Mesendoderm (in vitro differentiated cells): ENCODE results near the gene PHF12.

Experiments used
- DNase-seq: peaks from one replicate; pipeline ENCODE4 v3.0.0; 2013
- H2AK5ac ChIP-seq: 2 replicates; pipeline ENCODE4 v1.6.1; 2013; ENCODE audit warnings: low read length, inconsistent platforms
- H2BK120ac ChIP-seq: 2 replicates; pipeline ENCODE4 v1.6.1; 2013; ENCODE audit warnings: low read depth, mild to moderate bottlenecking, low read length, moderate library complexity, mixed read lengths
- H2BK15ac ChIP-seq: replicated peaks from 2 replicates; pipeline ENCODE4 v1.6.1; 2013; ENCODE audit warnings: low read depth, mild to moderate bottlenecking, moderate library complexity
- H2BK5ac ChIP-seq: 2 replicates; pipeline ENCODE4 v1.6.1; 2013; ENCODE audit warnings: low read length, inconsistent platforms
- H3K18ac ChIP-seq: 2 replicates; pipeline ENCODE4 v1.6.1; 2013; ENCODE audit warnings: mild to moderate bottlenecking, low read length, mixed read lengths
- H3K23ac ChIP-seq: one replicate; pipeline ENCODE4 v1.6.1; 2013; ENCODE audit warnings: low read length
- H3K27ac ChIP-seq: 2 replicates; pipeline ENCODE4 v1.5.1; 2013; ENCODE audit warnings: low read depth, mild to moderate bottlenecking, inconsistent platforms, low read length, moderate library complexity
- H3K27me3 ChIP-seq: 2 replicates; pipeline ENCODE4 v1.6.1; 2013; ENCODE audit warnings: low read length, control low read depth, mild to moderate bottlenecking, inconsistent platforms; ENCODE audit not compliant: insufficient read depth, poor library complexity
- H3K36me3 ChIP-seq: 2 replicates; pipeline ENCODE4 v1.6.1; 2013; ENCODE audit warnings: low read length, inconsistent platforms; ENCODE audit not compliant: control insufficient read depth, insufficient read depth
- H3K4ac ChIP-seq: one replicate; pipeline ENCODE4 v1.6.1; 2013; ENCODE audit warnings: low read depth, mild to moderate bottlenecking, low read length, moderate library complexity
- H3K4me1 ChIP-seq: 2 replicates; pipeline ENCODE4 v1.6.1; 2013; ENCODE audit warnings: low read depth, low read length, inconsistent platforms; ENCODE audit not compliant: control insufficient read depth
- H3K4me2 ChIP-seq: 2 replicates; pipeline ENCODE4 v1.6.1; 2013; ENCODE audit warnings: low read length
- H3K4me3 ChIP-seq: 2 replicates; pipeline ENCODE4 v1.5.1; 2013; ENCODE audit warnings: mild to moderate bottlenecking, low read length
- H3K56ac ChIP-seq: one replicate; pipeline ENCODE4 v1.6.1; 2013; ENCODE audit warnings: low read length
- H3K79me1 ChIP-seq: 2 replicates; pipeline ENCODE4 v1.6.1; 2013; ENCODE audit warnings: low read length, inconsistent platforms
- H3K79me2 ChIP-seq: 2 replicates; pipeline ENCODE4 v1.6.1; 2013; ENCODE audit warnings: mild to moderate bottlenecking, low read length; ENCODE audit not compliant: control insufficient read depth, insufficient read depth
- H3K9ac ChIP-seq: 2 replicates; pipeline ENCODE4 v1.6.1; 2013; ENCODE audit warnings: low read length, inconsistent platforms
- H4K5ac ChIP-seq: one replicate; pipeline ENCODE4 v1.6.1; 2013; ENCODE audit warnings: low read length
- H4K8ac ChIP-seq: one replicate; pipeline ENCODE4 v1.6.1; 2013; ENCODE audit warnings: low read depth, mild to moderate bottlenecking, control low read depth, low read length, moderate library complexity
- WGBS: extraction: QIAGEN DNeasy Blood & Tissue Kit; methylation state at CpG from one replicate; pipeline ENCODE4 v1.1.7; 2013; ENCODE audit warnings: low lambda C conversion rate, missing lambda C conversion rate; ENCODE audit not compliant: insufficient coverage; ENCODE audit errors: extremely low coverage; 5-methylcytosine and 5-hydroxymethylcytosine counted together

PHF12 gene

GRCh38 chr17:28920201-28920600 lies 31.1 kb downstream of the PHF12 start:
- DNase-seq = no peak
- Histone ChIP-seq H3K4me2 (no peak overlapping the region), H2BK5ac (no peak overlapping the region), H4K8ac (no peak overlapping the region), H4K5ac (no peak overlapping the region), H3K56ac (no peak overlapping the region), H3K27me3 (no peaks in the 10 kb centered on the region), H3K79me2 (no peaks in the 10 kb centered on the region), H2BK15ac (no peak overlapping the region), H3K4ac (no peak overlapping the region), H2BK120ac (no peak overlapping the region), H3K4me1 (no peaks in the 10 kb centered on the region), H2AK5ac (no peak overlapping the region), H3K36me3 (peaks cover 34% of the 10 kb centered on the region), H3K9ac (no peak overlapping the region), H3K4me3 (no peak overlapping the region), H3K18ac (no peak overlapping the region), H3K27ac (no peak overlapping the region), H3K23ac (no peak overlapping the region), H3K79me1 (peaks cover 7% of the 10 kb centered on the region)

GRCh38 chr17:28918295-28918694 lies 33.0 kb downstream of the PHF12 start:
- Histone ChIP-seq H3K4me3 (no peak overlapping the region), H3K56ac (no peak overlapping the region), H3K4ac (no peak overlapping the region), H2BK15ac (no peak overlapping the region), H4K8ac (no peak overlapping the region), H2BK120ac (no peak overlapping the region), H4K5ac (no peak overlapping the region), H2AK5ac (no peak overlapping the region), H2BK5ac (no peak overlapping the region), H3K27me3 (no peaks in the 10 kb centered on the region), H3K18ac (no peak overlapping the region), H3K36me3 (peaks cover 42% of the 10 kb centered on the region), H3K23ac (no peak overlapping the region), H3K4me2 (no peak overlapping the region), H3K4me1 (no peaks in the 10 kb centered on the region), H3K79me1 (peaks cover 4% of the 10 kb centered on the region), H3K9ac (no peak overlapping the region), H3K79me2 (no peaks in the 10 kb centered on the region), H3K27ac (no peak overlapping the region)
- WGBS = no CpG with 5 or more reads among the region's 2 CpGs
- no peak for DNase-seq

GRCh38 chr17:28917465-28917864 lies 33.9 kb downstream of the PHF12 start:
- Histone ChIP-seq H3K4me2 (no peak overlapping the region), H4K5ac (no peak overlapping the region), H3K56ac (no peak overlapping the region), H2BK120ac (no peak overlapping the region), H3K9ac (no peak overlapping the region), H3K4me3 (no peak overlapping the region), H3K18ac (no peak overlapping the region), H3K79me2 (no peaks in the 10 kb centered on the region), H2AK5ac (no peak overlapping the region), H3K4ac (no peak overlapping the region), H3K4me1 (no peaks in the 10 kb centered on the region), H3K27me3 (no peaks in the 10 kb centered on the region), H3K79me1 (peaks cover 4% of the 10 kb centered on the region), H3K23ac (no peak overlapping the region), H3K27ac (no peak overlapping the region), H2BK5ac (no peak overlapping the region), H3K36me3 (peaks cover 47% of the 10 kb centered on the region), H2BK15ac (no peak overlapping the region), H4K8ac (no peak overlapping the region)
- DNase-seq = no peak
- WGBS = no CpG with 5 or more reads among the region's 5 CpGs

- Histone ChIP-seq H3K4me2 (no peak overlapping the region), H3K56ac (no peak overlapping the region), H3K4me3 (no peak overlapping the region), H3K79me1 (peaks cover 4% of the 10 kb centered on the region), H3K79me2 (no peaks in the 10 kb centered on the region), H3K4ac (no peak overlapping the region), H2BK15ac (no peak overlapping the region), H3K27me3 (no peaks in the 10 kb centered on the region), H3K18ac (no peak overlapping the region), H3K9ac (no peak overlapping the region), H4K5ac (no peak overlapping the region), H3K4me1 (no peaks in the 10 kb centered on the region), H3K23ac (no peak overlapping the region), H2BK5ac (no peak overlapping the region), H4K8ac (no peak overlapping the region), H3K27ac (no peak overlapping the region), H3K36me3 (peaks cover 49% of the 10 kb centered on the region), H2BK120ac (no peak overlapping the region), H2AK5ac (no peak overlapping the region)
- no peak for DNase-seq
- WGBS = no CpG with 5 or more reads among the region's 12 CpGs
Observed at GRCh38 chr17:28917029-28917428, 34.3 kb downstream of the PHF12 start.

GRCh38 chr17:28916302-28916934 lies 34.9 kb downstream of the PHF12 start:
- Histone ChIP-seq H3K23ac (no peak overlapping the region), H3K9ac (no peak overlapping the region), H3K18ac (no peak overlapping the region), H2BK120ac (no peak overlapping the region), H2AK5ac (no peak overlapping the region), H2BK15ac (no peak overlapping the region), H4K8ac (no peak overlapping the region), H3K27me3 (no peaks in the 10 kb centered on the region), H3K4ac (no peak overlapping the region), H3K4me1 (no peaks in the 10 kb centered on the region), H3K36me3 (peaks cover 48% of the 10 kb centered on the region), H4K5ac (no peak overlapping the region), H3K4me3 (no peak overlapping the region), H3K4me2 (no peak overlapping the region), H3K79me1 (peaks cover 4% of the 10 kb centered on the region), H3K27ac (no peak overlapping the region), H3K56ac (no peak overlapping the region), H3K79me2 (no peaks in the 10 kb centered on the region), H2BK5ac (no peak overlapping the region)
- DNase-seq = peak; percentile 57
- no CpG with 5 or more reads among the region's 6 CpGs for WGBS

GRCh38 chr17:28912938-28913333 lies 38.4 kb downstream of the PHF12 start:
- Histone ChIP-seq H3K36me3 (peaks cover 63% of the 10 kb centered on the region), H4K5ac (no peak overlapping the region), H3K27me3 (no peaks in the 10 kb centered on the region), H3K27ac (no peak overlapping the region), H3K4me1 (no peaks in the 10 kb centered on the region), H2BK120ac (no peak overlapping the region), H3K18ac (no peak overlapping the region), H3K23ac (no peak overlapping the region), H3K4me3 (no peak overlapping the region), H3K4ac (no peak overlapping the region), H2BK5ac (no peak overlapping the region), H2AK5ac (no peak overlapping the region), H3K79me2 (no peaks in the 10 kb centered on the region), H3K9ac (no peak overlapping the region), H3K56ac (no peak overlapping the region), H3K4me2 (no peak overlapping the region), H2BK15ac (no peak overlapping the region), H3K79me1 (peaks cover 4% of the 10 kb centered on the region), H4K8ac (no peak overlapping the region)
- WGBS = no CpG with 5 or more reads among the region's 6 CpGs
- DNase-seq = no peak
